UCSD-AML1 (cell line): ENCODE results near the gene TMEM123.

Source experiments
- DNase-seq: peaks from one replicate; lab custom pipeline; 2025; ENCODE audit not compliant: unreplicated experiment; lab: John Stamatoyannopoulos, UW

TMEM123 gene

DNA sequence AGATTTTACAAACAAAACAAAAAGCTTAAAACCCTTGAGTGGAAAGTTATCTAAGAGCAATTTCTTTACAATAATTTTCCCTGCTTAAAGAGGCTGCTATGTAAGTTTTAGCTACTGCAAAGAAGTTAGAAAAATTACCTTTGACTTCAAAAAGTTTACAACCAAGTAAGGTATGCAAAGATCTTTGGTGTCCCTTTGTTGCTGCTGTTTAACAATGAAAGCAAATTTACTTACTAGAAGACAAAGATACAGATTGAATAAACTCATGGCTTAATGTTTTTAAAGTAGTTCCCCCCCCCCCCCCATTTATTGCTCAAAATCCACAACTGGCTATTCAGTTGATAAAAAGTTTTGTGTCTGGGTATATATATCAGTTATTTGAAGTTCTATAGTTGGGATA, 26.0 kb downstream of the TMEM123 start:
- DNase-seq: no peak

DNA sequence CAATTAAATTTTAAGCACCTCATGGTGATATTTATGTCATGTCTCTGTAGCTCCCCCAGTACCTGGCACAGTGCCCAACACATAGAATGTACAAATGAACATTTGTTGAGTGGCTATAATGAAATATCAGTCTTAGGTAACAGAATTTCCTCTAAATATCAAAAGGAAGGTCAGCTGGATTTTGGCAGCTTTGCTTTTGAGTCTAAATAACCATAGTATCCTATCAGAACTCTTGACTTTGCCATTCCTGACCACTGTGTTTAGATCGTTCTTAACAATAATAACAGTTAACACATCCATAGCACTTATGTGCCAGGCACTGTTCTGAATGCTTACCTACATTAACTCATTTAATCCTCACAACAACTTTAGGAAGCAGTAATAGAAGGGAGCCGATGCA, 26.6 kb downstream of the TMEM123 start:
- no peak for DNase-seq

DNA sequence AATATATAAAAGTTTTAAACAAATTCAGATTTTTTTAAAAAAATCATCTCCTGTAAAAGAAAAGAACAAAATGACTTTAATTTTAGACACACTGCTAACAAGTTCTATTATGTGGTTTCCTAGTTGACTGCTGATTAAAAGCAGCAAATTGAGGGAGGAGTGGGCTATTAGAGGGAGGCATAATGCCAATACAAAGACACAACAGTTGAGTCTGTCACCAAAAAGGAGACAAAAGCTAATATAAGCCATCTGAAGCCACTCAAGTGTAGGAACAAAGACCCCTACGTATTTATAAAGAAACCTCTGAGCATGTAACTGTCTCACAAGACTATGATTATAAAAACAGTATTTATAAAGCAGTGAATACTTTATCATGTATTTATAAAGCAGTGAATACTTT, 28.6 kb downstream of the TMEM123 start:
- DNase-seq: no peak

DNA sequence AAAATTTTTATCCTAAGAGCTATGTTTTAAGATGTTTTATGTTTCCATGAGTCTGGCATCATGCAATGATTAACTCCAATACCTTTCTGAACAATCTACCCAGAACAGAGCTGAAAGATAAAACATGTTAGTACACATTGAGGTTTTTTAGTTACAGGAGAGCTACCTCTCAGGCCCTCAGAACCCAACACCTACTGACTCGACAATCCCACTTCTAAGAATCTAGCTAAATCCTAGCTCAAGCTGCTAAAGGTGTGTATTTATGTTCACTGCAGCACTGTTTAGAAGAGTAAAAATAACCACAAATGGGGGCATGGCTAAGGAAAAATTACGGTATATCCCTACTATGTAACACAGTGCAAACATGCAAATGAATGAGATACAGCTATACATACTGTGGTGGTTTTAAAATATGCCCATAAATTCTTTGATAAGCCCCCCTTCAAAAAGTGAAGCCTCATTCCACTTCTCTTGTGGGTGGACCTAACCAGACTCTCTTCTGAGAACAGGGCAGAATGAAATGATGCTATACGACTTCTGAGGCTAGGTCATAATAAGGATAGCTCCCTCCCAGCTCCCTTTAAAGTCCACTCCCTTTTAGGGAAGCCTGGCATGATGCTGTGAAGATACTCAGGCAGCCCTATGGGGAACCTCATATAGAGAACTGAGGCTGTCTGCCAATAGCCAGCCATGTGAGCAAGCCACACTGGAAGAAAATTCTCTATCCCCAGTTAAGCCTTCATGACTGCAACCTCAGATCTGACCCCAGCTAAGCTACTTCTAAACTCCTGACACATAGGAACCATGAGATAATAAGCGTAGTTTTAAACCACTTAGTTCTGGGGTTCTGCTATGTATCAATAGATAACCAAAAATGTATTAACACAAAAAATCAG, 29.5 kb downstream of the TMEM123 start:
- no peak for DNase-seq

DNA sequence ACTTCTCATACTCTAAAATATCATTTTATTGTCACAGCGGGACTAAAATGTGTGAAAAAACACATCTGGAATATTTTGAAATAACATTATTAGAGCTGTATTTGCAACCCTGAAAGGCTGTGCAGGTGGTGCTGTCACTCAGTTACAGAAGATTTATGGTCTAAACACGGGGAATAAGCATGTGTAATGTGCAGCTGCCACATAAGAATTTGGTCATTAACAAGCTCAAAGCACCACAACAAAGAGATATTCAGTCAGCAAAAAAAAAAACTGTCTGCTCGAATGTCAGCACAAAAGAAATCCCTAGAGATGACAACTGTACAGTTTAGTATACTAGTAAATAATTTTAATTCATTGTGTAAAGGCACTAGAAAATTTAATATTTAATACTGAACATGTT, 31.3 kb downstream of the TMEM123 start:
- DNase-seq: no peak

DNA sequence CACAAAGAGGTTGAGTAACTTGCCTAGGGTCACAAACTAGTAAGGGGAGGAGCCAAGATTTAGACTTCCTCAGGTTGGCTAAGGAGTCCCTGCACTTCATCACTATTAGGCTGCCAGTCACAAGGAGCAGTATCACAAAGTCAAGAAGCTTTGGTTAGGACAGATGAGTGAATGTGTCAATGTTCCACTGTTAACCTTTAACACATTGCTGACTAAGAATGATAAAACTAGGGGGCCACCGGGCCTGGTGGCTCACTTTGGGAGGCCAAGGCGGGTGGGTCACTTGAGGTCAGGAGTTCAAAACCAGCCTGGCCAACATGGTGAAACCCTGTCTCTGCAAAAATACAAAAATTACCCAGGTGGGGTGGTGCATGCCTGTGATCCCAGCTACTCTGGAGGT, 32.0 kb downstream of the TMEM123 start:
- DNase-seq: no peak

DNA sequence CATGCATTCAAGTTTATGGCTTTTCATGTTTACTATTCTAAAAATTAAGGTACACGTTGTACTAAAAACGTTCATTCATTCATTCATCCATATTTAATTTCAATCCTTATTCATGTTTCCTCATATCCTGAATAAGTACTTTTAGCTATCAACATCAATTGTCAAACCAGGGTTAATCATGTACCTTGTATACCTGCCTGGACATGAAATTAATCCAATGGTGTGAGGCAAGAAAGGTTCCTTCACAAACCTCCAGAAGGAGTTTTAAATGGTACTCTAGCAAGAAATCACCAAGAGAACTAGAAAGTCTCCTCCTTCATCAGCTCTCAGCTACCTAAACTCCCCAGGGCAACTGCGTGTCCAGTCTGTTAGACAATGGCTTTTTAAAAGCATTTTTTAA, 33.4 kb downstream of the TMEM123 start:
- no peak for DNase-seq

DNA sequence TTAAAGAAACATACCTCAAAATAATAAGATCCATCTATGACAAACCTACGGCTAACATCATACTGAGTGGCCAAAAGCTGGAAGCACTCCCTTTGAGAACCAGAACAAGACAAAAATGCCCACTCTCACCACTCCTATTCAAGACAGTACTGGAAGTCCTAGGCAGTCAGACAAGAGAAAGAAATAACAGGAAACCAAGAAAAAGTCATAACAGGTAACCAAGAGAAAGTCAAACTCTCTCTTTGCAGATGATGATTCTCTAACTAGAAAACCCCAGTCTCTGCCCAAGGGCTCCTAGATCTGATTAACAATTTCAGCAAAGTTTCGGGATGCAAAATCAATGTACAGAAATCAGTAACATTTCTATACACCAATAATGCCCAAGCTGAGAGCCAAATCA, 35.6 kb downstream of the TMEM123 start:
- no peak for DNase-seq

DNA sequence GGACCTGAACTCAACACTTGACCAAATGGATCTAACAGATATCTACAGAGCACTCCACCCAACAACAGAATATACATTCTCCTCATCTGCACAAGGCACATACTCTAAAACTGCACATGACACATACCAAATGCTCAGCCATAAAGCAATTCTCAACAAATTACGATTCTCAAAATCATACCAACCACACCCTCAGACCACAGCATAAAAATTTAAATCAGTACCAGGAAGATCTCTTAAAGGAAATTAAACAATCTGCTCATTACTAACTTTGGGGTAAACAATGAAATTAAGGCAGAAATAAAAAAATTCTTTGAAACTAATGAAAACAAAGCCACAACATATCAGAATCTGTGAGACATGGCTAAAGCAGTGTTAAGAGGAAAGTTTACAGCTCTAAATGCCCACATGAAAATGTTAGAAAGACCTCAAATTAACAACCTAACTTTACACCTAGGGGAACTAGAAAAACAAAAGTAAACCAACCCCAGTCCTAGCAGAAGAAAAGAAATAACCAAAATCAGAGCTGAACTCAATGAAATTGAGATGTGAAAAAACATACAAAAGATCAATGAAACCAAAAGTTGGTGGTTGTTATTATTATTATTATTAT, 37.2 kb downstream of the TMEM123 start:
- DNase-seq: no peak

DNA sequence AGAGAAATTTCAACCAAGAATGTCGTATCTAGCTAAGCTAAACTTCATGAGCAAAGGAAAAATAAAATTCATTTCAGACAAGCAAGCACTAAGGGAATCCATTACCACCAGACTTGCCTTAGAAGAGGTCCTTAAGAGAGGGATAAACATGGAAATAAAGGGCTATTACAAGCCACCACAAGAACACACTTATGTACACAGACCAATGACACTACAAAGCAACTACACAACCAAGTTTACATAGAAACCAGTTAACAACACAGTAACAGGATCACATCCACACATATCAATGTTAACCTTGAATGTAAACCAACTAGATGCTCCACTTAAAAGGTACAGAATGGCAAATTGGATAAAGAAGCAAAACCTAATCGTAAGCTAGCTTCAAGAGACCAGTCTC, 38.0 kb downstream of the TMEM123 start:
- no peak for DNase-seq

DNA sequence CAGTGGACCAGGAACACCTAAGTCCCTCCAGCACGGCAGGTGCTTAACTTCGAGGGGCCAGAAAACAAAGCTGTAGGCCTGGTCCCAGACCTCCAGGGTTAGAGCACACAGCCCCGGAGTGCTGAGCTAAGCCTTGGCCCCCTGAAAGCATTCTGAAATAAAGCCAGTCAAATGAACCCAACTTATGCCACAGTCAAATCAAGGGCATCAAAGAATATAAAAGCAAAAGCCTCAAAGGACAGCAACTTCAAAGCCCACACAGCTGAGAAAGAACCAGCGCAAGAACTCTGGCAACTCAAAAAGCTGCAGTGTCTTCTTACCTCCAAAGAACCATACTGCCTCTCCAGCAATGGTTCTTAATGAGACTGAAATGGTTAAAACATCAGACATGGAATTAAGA, 39.1 kb downstream of the TMEM123 start:
- DNase-seq: no peak

DNA sequence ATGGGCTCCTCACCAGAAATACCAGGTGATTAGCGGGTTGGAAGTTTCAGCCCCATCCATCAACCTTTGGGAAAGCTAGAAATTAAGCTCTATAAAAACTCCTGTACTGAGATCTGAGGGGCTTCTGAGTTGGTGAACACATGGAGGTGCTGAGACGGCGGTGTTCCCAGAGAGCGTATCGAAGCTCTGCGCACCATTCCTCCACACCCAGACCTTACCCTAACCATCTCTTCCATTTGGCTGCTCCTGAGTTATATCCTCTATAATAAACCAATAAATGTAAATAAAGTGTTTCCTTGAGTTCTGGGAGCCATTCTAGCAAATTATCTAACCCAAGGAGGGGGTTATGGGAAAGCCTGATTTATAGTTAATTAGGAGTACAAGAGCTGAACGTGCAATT, 41.4 kb downstream of the TMEM123 start:
- no peak for DNase-seq

DNA sequence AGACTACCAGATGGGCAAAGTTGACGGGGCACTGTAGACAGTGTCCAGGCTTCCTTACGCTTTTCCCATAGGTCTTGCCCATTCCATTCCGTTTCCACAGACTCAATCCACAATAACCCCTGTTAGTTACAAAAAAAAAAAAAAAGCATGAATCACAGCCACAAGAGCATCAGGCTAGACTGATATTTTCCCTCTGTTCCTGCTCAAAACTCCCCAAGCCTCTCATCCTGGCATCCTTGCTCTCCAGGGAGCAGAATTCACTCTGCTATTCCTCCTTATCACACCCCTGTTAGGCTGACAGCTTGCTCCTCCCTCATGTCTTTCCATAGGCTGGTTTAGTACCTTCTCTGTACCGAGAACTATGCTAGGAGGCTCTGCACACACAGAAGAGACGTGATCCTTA, 42.2 kb downstream of the TMEM123 start:
- DNase-seq: no peak

DNA sequence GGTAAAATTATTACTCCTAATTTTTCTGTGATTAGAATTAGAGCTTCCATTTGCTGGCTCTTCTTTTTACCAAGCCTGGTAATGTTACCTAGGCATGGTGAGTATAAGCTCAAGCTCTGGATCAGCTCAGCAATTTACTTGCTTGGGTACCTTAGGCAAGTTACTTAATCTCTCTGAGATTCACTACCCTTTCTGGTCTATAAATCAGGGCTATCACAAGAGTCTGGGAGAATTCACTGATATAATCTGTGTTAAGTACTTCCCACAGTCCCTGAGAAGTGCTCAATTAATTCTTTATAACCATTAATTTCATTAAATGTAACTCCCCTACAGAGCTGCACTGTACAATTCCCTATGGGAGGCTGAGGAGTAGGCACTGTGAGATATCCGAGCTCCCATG, 44.2 kb downstream of the TMEM123 start:
- no peak for DNase-seq

DNA sequence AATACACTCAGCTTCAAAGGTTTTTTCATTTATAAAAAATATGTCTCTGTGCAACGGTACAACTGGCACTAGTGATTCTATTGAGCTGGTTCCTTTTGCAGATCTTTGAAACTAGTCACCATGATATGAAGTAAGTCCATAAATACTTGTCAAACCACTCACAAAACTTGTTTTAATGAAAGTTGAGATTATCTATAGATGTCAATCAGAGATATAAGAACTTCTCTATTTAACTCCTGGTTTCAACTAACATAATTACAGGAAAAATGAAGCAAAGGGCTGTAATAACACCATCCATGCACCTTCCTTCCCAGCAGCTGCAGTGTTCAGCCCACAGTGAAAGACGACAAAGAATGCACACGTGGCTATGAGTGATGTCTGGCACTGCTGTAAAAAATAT, 44.7 kb downstream of the TMEM123 start:
- no peak for DNase-seq

DNA sequence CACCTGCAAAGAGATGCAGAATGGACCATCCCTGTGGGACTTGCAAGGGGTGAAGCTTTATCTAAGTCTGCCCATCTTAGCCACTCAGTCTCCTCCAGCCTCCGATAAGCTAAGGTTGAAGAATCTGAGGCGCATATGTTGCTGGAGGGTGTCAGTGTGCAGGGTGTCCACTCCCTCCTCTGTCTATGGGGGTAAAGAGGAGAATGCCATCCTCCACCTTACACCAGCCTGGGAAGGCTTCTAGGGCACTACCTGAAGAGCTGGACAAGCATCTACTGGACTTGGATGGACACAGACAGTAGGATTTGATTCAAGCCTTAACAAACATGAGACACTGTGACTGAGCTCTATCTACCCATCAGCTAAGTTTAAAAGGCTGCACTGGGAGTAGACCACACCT, 46.5 kb downstream of the TMEM123 start:
- no peak for DNase-seq

DNA sequence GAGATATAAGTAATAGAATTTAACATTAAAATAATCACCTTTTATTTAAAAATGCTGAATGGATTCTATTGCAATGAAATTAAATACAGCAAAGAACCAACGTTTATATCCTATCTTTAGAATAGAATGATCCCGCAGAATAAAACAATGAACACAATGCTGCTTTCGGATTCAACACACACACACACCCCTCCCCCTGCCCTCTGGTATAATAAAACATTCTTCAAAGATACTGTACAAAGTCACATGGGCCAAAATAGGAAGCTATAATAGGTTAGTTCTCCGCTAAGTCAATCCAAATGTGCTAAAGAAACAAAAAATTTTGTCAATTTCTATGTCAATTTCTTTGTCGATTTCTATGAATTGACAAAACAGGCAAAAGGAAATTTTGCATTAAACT, 47.1 kb downstream of the TMEM123 start:
- DNase-seq: no peak

DNA sequence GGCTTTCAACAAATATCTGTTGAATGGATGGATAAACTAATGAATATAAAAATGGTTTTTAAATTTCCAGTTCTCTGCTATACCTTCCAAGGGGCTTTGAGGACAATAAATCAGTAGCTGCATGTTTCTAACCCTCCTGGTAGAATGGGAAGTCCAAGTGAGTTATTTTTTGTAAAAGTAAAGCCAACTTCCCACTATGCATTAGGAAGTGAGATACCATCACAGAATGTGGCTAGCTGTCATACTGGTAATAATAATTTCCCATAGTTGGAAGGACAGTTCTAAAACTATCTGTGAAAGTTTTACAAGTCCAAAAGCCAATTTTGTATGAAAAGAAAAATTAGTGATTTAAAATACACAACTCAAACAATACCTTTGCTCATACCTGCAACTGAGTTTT, 50.0 kb downstream of the TMEM123 start:
- no peak for DNase-seq

DNA sequence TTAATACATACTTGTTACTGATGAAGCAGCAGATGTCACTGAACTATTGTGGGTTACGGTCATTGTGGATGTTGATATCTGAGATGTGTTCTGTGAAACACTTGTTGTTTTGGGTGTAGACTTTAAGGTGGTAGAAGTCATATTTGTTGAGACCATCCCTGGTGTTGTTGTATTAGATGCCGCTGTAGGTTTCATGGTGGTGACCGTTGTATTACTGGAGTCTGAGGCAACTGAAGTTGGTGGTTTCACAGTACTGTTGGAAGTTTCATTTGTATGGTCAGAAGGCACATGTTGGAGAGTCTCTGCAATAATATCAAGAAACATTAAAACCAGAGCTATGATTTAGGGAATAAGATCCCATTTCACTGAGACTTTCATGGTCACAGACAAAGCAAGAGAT, 50.7 kb downstream of the TMEM123 start:
- DNase-seq: no peak

DNA sequence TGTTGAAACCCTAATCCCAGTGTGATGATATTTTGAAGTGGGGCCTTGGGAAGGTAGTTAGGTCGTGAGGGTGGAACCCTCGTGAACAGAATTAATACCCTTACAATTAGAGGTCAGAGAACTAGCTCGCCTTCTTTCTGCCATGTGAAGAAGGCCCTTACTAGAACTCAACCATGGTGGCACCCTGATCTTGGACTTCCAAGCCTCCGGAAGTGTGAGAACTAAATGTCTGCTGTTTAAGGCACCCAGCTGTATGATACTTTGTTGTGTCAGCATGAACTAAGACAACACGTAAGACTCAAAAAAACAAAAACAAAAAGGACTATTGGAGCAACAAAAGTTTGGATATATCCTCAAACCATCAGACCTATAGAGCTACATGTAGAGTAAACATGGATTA, 52.0 kb downstream of the TMEM123 start:
- DNase-seq: no peak

DNA sequence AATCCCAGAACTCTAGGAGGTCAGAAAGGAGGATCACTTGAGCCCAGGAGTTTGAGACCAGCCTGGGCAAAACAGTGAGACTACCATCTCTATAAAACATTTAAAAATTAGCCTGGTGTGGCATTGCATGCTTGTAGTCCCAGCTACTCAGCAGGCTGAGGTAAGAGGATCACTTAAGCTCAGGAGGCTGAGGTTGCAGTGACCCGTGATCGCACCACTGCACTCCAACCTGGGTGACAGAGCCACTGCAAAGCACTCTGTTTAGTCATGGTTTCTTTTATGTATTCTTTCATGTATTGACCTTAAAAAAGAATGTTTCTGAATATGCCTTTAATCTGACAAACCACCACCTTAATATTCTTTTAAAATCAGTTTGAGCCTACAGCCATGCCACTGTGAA, 53.4 kb downstream of the TMEM123 start:
- no peak for DNase-seq

DNA sequence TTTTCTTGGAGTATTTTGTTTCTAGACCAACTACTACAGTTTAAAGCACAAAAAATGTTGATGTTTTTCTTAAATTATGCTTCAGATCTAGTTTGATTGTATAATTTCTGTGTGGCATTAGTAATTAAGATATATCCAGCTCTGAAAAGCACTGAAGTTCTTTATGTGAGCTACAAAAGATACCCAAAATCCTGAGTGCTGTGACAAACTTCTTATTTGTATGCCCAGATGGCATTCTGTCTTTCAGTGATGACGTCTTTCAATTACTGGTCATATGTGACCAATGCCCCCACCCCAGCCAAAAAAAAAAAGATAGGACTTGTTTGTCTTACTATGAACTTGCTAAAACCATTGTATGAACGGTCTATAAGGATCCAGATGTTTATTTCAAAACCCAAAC, 54.3 kb downstream of the TMEM123 start:
- no peak for DNase-seq
